ENCODE measurements around the gene MZB1.

The MZB1 gene

GRCh38 chr5:139403787-139404483 is 14.2 kb upstream of the MZB1 start, which contains the start of gene SPATA24:
TSS of gene SPATA24 (minus strand) at chr5:139404089. CDS start at chr5:139404060, 29 bp downstream.
- TF ChIP-seq CTCF (IDR thresholded peaks at IDR 0.05; ENCODE audit: insufficient read depth, missing control alignments): no peak
- no peak for FAIRE-seq

GRCh38 chr5:139403418-139403786 is 13.7 kb upstream of the MZB1 start:
- FAIRE-seq: no peak
- DNase-seq (ENCODE audit: insufficient read length, low spot score): no peak
- no peak for TF ChIP-seq CTCF (IDR thresholded peaks at IDR 0.05; ENCODE audit: insufficient read depth, missing control alignments)

More at GRCh38 chr5:139403787-139404483, 14.2 kb upstream of the MZB1 start, which contains the start of gene SPATA24:
- peak; percentile 90 for DNase-seq (ENCODE audit: insufficient read length, low spot score)

GRCh38 chr5:139402561-139403158 is 12.9 kb upstream of the MZB1 start:
- FAIRE-seq: no peak
- DNase-seq (ENCODE audit: insufficient read length, low spot score): no peak
- TF ChIP-seq CTCF (IDR thresholded peaks at IDR 0.05; ENCODE audit: insufficient read depth, missing control alignments): peak; percentile 49

GRCh38 chr5:139401546-139401945 is 11.8 kb upstream of the MZB1 start:
- no peak for TF ChIP-seq CTCF (IDR thresholded peaks at IDR 0.05; ENCODE audit: insufficient read depth, missing control alignments)
- no peak for FAIRE-seq

GRCh38 chr5:139399501-139400121 is 9.9 kb upstream of the MZB1 start:
- no peak for TF ChIP-seq CTCF (IDR thresholded peaks at IDR 0.05; ENCODE audit: insufficient read depth, missing control alignments)
- FAIRE-seq (no peak), DNase-seq (ENCODE audit: insufficient read length, low spot score) (no peak)

More at GRCh38 chr5:139401546-139401945, 11.8 kb upstream of the MZB1 start:
- DNase-seq (ENCODE audit: insufficient read length, low spot score): no peak

- TF ChIP-seq CTCF (IDR thresholded peaks at IDR 0.05; ENCODE audit: insufficient read depth, missing control alignments): no peak
- DNase-seq (ENCODE audit: insufficient read length, low spot score) (no peak), FAIRE-seq (no peak)
Measured at GRCh38 chr5:139397921-139398320, 8.2 kb upstream of the MZB1 start.

All from D721Med (cell line).